Neural crest cell (in vitro differentiated cells): ENCODE data around the gene ATP6V1C2. TPM values are rescaled to one million over a fixed set of nuclear protein-coding genes. Genes with fewer than 3 reads are reported as not detected.
A peak's percentile ranks its signal among the peaks of the same experiment; 100 is the strongest.
"Not testable (repeated sequence)": the region's sequence is repeated elsewhere in the genome, so short reads cannot be mapped to it uniquely, and the experiment has no call there.

Experiments used
- DNase-seq: peaks from one replicate; pipeline ENCODE4 v3.0.0; 2021; ENCODE audit warnings: low read depth, mixed read lengths, low spot score
- H3K27ac Mint-ChIP-seq: one replicate; pipeline ENCODE4 v1.8.0; 2021; ENCODE audit warnings: mild to moderate bottlenecking, mixed read lengths; ENCODE audit not compliant: unreplicated experiment
- H3K27me3 Mint-ChIP-seq: 2 replicates; pipeline ENCODE4 v1.8.0; 2021; ENCODE audit warnings: low read depth, mild to moderate bottlenecking, mixed read lengths
- H3K36me3 Mint-ChIP-seq: 2 replicates; pipeline ENCODE4 v1.8.0; 2021; ENCODE audit warnings: low read depth, mild to moderate bottlenecking, mixed read lengths
- H3K4me1 Mint-ChIP-seq: 2 replicates; pipeline ENCODE4 v1.8.0; 2021; ENCODE audit warnings: mixed read lengths
- H3K4me3 Mint-ChIP-seq: one replicate; pipeline ENCODE4 v1.8.0; 2021; ENCODE audit warnings: mild to moderate bottlenecking, mixed read lengths
- H3K9me3 Mint-ChIP-seq: 2 replicates; pipeline ENCODE4 v1.8.0; 2021; ENCODE audit warnings: mixed read lengths
- total RNA-seq: library from RNA; stranded (reverse); gene quantifications from 2 replicates; pipeline ENCODE4 v1.2.1, GENCODE V29; 2021
- TF ChIP-seq, protein P1 (sequence below): fragments of 200-600 bp; sonication (generic); conservative IDR thresholded peaks from 2 replicates; pipeline ENCODE4 v1.5.0; 2021; ENCODE audit warnings: antibody characterized with exemption, mild to moderate bottlenecking

ATP6V1C2 gene
- total RNA-seq, 1 donor from 2014 or later, result 0.14 TPM

DNA sequence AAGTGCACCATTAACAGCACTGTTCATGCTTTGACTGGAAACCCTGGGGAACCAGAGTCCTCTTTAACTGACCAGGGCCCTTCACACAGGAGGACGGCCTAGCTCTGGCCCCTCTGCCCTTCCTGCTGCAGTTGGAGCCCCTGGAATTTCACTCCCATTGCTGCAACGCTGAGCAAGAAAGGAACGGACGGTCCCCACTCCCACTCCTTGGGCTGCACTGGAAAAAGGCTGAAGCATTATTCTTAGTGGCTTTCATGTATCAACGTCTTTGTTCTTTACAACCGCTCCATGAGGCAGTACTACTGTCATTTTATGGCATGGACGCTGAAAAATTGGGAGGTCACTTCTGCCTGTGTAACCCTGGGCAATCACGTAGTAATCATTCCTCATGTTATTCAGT is 81.2 kb downstream of the ATP6V1C2 start:
- Mint-ChIP-seq H3K4me3 (no peak overlapping the region), H3K27me3 (no peaks in the 10 kb centered on the region), H3K36me3 (peaks cover 10% of the 10 kb centered on the region), H3K4me1 (peaks cover 15% of the 10 kb centered on the region), H3K9me3 (no peaks in the 10 kb centered on the region), H3K27ac (peak overlapping the region; percentile 84)
- DNase-seq, result no peak
- TF ChIP-seq, protein P1, sequence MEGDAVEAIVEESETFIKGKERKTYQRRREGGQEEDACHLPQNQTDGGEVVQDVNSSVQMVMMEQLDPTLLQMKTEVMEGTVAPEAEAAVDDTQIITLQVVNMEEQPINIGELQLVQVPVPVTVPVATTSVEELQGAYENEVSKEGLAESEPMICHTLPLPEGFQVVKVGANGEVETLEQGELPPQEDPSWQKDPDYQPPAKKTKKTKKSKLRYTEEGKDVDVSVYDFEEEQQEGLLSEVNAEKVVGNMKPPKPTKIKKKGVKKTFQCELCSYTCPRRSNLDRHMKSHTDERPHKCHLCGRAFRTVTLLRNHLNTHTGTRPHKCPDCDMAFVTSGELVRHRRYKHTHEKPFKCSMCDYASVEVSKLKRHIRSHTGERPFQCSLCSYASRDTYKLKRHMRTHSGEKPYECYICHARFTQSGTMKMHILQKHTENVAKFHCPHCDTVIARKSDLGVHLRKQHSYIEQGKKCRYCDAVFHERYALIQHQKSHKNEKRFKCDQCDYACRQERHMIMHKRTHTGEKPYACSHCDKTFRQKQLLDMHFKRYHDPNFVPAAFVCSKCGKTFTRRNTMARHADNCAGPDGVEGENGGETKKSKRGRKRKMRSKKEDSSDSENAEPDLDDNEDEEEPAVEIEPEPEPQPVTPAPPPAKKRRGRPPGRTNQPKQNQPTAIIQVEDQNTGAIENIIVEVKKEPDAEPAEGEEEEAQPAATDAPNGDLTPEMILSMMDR, result no peak

DNA sequence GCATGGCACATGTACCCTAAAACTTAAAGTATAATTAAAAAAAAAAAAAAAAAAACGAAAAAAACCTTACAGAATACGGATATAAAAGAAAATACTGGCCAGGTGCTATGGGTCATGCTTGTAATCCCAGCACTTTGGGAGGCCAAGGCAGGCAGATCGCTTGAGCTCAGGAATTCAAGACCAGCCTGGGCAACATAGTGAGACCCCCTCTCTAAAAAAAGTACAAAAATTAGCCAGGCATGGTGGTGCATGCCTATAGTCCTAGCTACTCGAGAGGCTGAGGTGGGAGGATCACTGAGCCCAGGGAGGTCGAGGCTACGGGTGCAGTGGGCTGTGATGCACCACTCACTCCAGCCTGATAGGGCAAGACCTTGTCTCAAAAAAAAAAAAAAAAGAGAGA is 84.6 kb downstream of the ATP6V1C2 start:
- H3K9me3 Mint-ChIP-seq, H3K4me3 Mint-ChIP-seq, H3K36me3 Mint-ChIP-seq, H3K27ac Mint-ChIP-seq, H3K27me3 Mint-ChIP-seq, DNase-seq: not testable (repeated sequence)
- H3K4me1 Mint-ChIP-seq, result peaks cover 36% of the 10 kb centered on the region

DNA sequence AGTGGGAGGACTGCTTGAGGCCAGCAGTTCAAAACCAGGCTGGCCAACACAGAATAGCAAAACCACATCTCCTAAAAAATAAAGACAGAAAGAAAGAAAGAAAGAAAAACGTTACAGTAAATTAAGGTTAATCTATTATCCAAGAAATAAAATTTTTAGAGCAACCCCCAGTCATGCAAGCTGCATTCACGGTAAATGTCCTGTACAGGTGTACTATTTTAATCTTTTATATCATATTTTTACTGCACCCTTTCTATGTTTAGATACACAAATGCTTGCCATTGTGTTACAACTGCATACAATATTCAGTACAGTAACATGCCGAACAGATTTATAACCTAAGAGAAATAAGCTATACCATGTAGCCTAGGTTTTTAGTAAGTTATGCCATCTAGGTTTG is 85.1 kb downstream of the ATP6V1C2 start:
- H3K4me1 Mint-ChIP-seq, result peaks cover 42% of the 10 kb centered on the region
- H3K4me3 Mint-ChIP-seq, result no peak overlapping the region
- H3K36me3 Mint-ChIP-seq, result peaks cover 8% of the 10 kb centered on the region
- no peaks in the 10 kb centered on the region for H3K27me3 Mint-ChIP-seq
- H3K27ac Mint-ChIP-seq, result no peak overlapping the region
- H3K9me3 Mint-ChIP-seq, result no peaks in the 10 kb centered on the region
- TF ChIP-seq, protein P1, result no peak
- no peak for DNase-seq

DNA sequence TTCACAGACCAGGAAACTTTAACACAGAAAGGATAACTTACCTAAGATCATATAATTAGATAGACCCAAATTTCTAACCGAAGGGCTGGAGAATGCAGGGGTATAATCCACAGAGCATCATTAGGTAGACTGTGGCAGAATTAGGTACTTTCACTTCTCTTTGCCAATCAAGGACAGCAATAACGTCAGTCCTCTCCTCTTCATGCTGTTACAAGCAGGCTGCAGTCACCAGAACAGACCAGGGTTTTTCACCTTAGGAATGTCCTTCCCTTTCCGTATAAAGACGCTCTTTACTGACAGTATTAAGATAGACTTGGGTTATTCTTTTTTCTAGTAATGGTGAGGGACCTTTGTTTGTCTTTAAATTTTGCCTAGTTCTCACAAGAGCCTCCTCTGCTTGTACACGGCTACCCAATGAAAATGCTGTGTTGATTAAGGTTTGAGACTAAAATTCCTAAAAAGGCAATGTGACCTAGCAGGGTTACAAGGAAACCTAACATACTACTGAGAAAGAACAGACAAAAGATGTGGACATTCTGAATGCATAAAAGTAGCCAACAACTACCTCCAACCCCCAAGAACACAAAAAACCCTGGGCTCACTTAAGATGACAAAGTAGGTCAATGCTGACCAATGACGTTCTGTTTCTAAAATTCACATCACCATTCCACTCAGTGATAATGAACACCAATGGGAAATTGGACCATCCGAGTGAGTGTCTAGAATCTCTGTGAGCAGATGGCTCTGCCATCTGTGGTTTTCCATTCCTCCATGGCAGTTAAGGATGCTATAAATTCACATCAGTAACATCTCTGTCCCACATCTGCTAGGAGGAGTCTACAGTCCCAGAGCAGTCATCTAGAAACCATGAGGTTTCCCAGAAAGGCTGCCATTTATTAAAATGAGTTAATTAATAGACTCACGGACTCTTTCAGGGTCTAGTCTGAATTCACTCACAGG is 89.1 kb downstream of the ATP6V1C2 start:
- DNase-seq, result no peak
- H3K27me3 Mint-ChIP-seq, result no peaks in the 10 kb centered on the region
- no peaks in the 10 kb centered on the region for H3K9me3 Mint-ChIP-seq
- H3K4me1 Mint-ChIP-seq, result peaks cover 44% of the 10 kb centered on the region
- TF ChIP-seq, protein P1, result no peak
- H3K4me3 Mint-ChIP-seq, result peak overlapping the region; percentile 95
- peaks cover 5% of the 10 kb centered on the region for H3K36me3 Mint-ChIP-seq
- H3K27ac Mint-ChIP-seq, result no peak overlapping the region

DNA sequence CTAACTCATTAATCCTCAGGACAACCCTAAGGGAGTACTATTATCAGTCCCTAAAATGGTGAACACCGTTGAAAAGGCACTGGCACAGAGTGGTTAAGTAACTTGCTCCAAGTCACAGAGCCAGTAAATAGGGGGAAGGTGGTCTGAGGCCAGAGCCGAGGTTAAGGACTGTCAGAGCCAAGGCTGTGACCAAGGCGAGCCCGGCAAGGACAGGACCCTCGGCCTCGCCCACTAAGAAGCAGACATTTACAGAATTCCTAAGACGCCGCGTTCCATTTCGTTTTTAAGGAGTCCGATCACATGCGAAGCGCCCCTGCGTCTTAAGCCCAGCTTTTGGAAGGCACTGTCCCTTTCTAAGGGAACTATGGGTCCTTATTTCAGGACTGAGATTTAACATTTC is 90.1 kb downstream of the ATP6V1C2 start:
- no peaks in the 10 kb centered on the region for H3K9me3 Mint-ChIP-seq
- no peak for DNase-seq
- H3K4me1 Mint-ChIP-seq, result peaks cover 44% of the 10 kb centered on the region
- H3K27me3 Mint-ChIP-seq, result no peaks in the 10 kb centered on the region
- H3K27ac Mint-ChIP-seq, result peak overlapping the region; percentile 77
- H3K4me3 Mint-ChIP-seq, result peak overlapping the region; percentile 95
- TF ChIP-seq, protein P1, result no peak
- peaks cover 5% of the 10 kb centered on the region for H3K36me3 Mint-ChIP-seq
